Measurements from ENCODE around the gene WFIKKN2. TPM values are rescaled to one million over a fixed set of nuclear protein-coding genes. Genes with fewer than 3 reads are reported as not detected.

The WFIKKN2 gene
- total and polyA plus RNA-seq, 2 of the 13 experiments (the other 11 are each of a cell fraction or from before 2014, with no cell fraction given), result not detected

- 0 out of 2 replicates have a peak, but pooled peaks have one; percentile 23 for TF ChIP-seq ZNF598 (CRISPR knock-in tag; IDR thresholded peaks at IDR 0.05; ENCODE audit: borderline replicate concordance)
- TF ChIP-seq ERF (CRISPR knock-in tag; IDR thresholded peaks at IDR 0.05), result peak; percentile 27; the same call in 1 of the 2 replicates
- 0 out of 2 replicates have a peak, but pooled peaks have one; percentile 34 for TF ChIP-seq ARID5B (CRISPR knock-in tag; IDR thresholded peaks at IDR 0.05)
- TF ChIP-seq IKZF4 (CRISPR knock-in tag; IDR thresholded peaks at IDR 0.05; ENCODE audit: borderline replicate concordance, low read depth, not compliant biosample characterization), result peak; percentile 52
- peak; percentile 26; the same call in 1 of the 2 replicates for TF ChIP-seq GMEB1 (CRISPR knock-in tag; IDR thresholded peaks at IDR 0.05; ENCODE audit: borderline replicate concordance)
- TF ChIP-seq ZBTB1 (CRISPR knock-in tag; IDR thresholded peaks at IDR 0.05; ENCODE audit: borderline replicate concordance), result no peak
- TF ChIP-seq GATAD2A (CRISPR knock-in tag; IDR thresholded peaks at IDR 0.05), result peak; percentile 74
- TF ChIP-seq MYC (CRISPR knock-in tag; IDR thresholded peaks at IDR 0.05; ENCODE audit: borderline replicate concordance), result no peak
- peak; percentile 35; the same call in 1 of the 2 replicates for TF ChIP-seq ZBTB37 (CRISPR knock-in tag; IDR thresholded peaks at IDR 0.05)
- TF ChIP-seq ZNF296 (CRISPR knock-in tag; conservative IDR thresholded peaks at IDR 0.05), result no peak
- no peak for TF ChIP-seq NBN (conservative IDR thresholded peaks at IDR 0.05)
- no peak for TF ChIP-seq POGK (CRISPR knock-in tag; conservative IDR thresholded peaks at IDR 0.05)
- no peak for TF ChIP-seq KAT2B (IDR thresholded peaks at IDR 0.05; ENCODE audit: borderline replicate concordance, low read depth, low read length)
- TF ChIP-seq ZNF142 (CRISPR knock-in tag; IDR thresholded peaks at IDR 0.05), result no peak
These were observed 54.2 kb downstream of the WFIKKN2 start (continued) for GRCh38 chr17:50889528-50890118.
